ENCODE results near the gene HOATZ. TPM values are rescaled to one million over a fixed set of nuclear protein-coding genes. Genes with fewer than 3 reads are reported as not detected.

The HOATZ gene
- total and polyA plus RNA-seq, 12 donors, result not detected

- no peaks in the 10 kb centered on the region for H3K4me1 ChIP-seq (replicated peaks in 1 of 2)
- 52 to 84% (median 68%) methylated on average over 1 of the region's 1 CpG for WGBS, 4 donors
- no peak for TF ChIP-seq CTCF (IDR thresholded peaks at IDR 0.05)
- no peak for TF ChIP-seq POLR2A (IDR thresholded peaks at IDR 0.05)
Observed at GRCh38 chr11:111494040-111494439, 20.5 kb upstream of the HOATZ start.

DNA sequence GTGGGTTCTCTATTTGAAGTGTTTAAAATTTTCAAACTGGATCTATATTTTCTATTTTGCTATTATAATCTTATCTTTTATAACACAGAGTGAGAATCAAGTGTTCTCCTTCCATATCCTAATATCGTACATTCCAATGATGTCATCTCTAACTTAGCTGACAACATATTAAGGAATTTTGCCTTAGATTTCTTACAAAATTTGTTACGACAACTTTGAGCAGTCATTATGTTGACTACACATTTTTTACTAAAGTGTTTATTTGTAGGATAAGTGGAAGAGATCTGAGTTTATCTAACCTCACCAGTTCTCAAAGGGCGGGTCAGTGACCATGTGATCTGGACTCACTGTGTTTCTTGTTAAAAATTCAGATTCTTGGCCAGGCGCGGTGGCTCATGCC, 15.1 kb upstream of the HOATZ start:
- 68 to 87% (median 82%) methylated on average over 5 of the region's 5 CpGs for WGBS, 4 donors
- intact Hi-C loops (cut with DNase I), result no loop called here
- Histone ChIP-seq H3K4me1 (replicated peaks in 1 of 2) (no peaks in the 10 kb centered on the region), H3K9me3 (replicated peaks in 1 of 3) (no peaks in the 10 kb centered on the region), H3K27me3 (peaks cover 5% of the 10 kb centered on the region), H3K4me3 (no peak overlapping the region), H3K36me3 (replicated peaks in 1 of 2) (no peaks in the 10 kb centered on the region), H3K27ac (no peak overlapping the region)
- TF ChIP-seq POLR2A (IDR thresholded peaks at IDR 0.05) (no peak), CTCF (IDR thresholded peaks at IDR 0.05) (no peak)
- DNase-seq, result no peak

More at GRCh38 chr11:111494040-111494439, 20.5 kb upstream of the HOATZ start:
- no peak for DNase-seq
- Histone ChIP-seq H3K36me3 (replicated peaks in 1 of 2) (no peaks in the 10 kb centered on the region), H3K9me3 (replicated peaks in 1 of 3) (no peaks in the 10 kb centered on the region), H3K27me3 (no peaks in the 10 kb centered on the region), H3K4me3 (no peak overlapping the region), H3K27ac (no peak overlapping the region)
- intact Hi-C loops (cut with DNase I), result no loop called here

GRCh38 chr11:111500481-111500880, 14.1 kb upstream of the HOATZ start:
- Histone ChIP-seq H3K27me3 (peaks cover 5% of the 10 kb centered on the region), H3K9me3 (replicated peaks in 1 of 3) (no peaks in the 10 kb centered on the region), H3K27ac (no peak overlapping the region), H3K4me3 (no peak overlapping the region), H3K4me1 (replicated peaks in 1 of 2) (no peaks in the 10 kb centered on the region), H3K36me3 (replicated peaks in 1 of 2) (no peaks in the 10 kb centered on the region)
- DNase-seq, result no peak
- no peak for TF ChIP-seq CTCF (IDR thresholded peaks at IDR 0.05)
- TF ChIP-seq POLR2A (IDR thresholded peaks at IDR 0.05), result no peak
- WGBS, 4 donors, result 55 to 87% (median 62%) methylated on average over 1 of the region's 1 CpG
- intact Hi-C loops (cut with DNase I), result no loop called here

- Histone ChIP-seq H3K27me3 (peaks cover 5% of the 10 kb centered on the region), H3K4me3 (no peak overlapping the region), H3K4me1 (replicated peaks in 1 of 2) (no peaks in the 10 kb centered on the region), H3K36me3 (replicated peaks in 1 of 2) (no peaks in the 10 kb centered on the region), H3K9me3 (replicated peaks in 1 of 3) (no peaks in the 10 kb centered on the region), H3K27ac (no peak overlapping the region)
- 90 to 96% (median 94%) methylated on average over 1 of the region's 1 CpG for WGBS, 4 donors
- no peak for DNase-seq
- no peak for TF ChIP-seq POLR2A (IDR thresholded peaks at IDR 0.05)
- TF ChIP-seq CTCF (IDR thresholded peaks at IDR 0.05), result no peak
- intact Hi-C loops (cut with DNase I), result no loop called here
Observed at GRCh38 chr11:111502611-111503010, 12.0 kb upstream of the HOATZ start.

Measured in adrenal gland (tissue), 12 donors.